HCT116 (cell line): ENCODE measurements around the gene PHLDA1. TPM values are rescaled to one million over a fixed set of nuclear protein-coding genes. Genes with fewer than 3 reads are reported as not detected.
A peak's percentile ranks its signal among the peaks of the same experiment; 100 is the strongest.

Experiments used
- ATAC-seq: fragments of 200-7000 bp; cut with Tn5 transposase; 2 replicates; pipeline ENCODE4 v1.9.1; 2020; ENCODE audit warnings: mild to moderate bottlenecking, moderate library complexity
- BruUV-seq: library from RNA; stranded (reverse); fragments of 400-500 nt; replicated peaks from 2 replicates; lab custom pipeline; 2021; lab: Mats Ljungman, UMichigan
- CTCF ChIA-PET: fragments of 300-600 bp; sonication (Branson Sonifier 250); formaldehyde crosslinking; loops from one replicate; lab custom pipeline; 2021; ENCODE audit warnings: antibody characterized with exemption; lab: Charles Lee
- POLR2A ChIA-PET: fragments of 300-600, 350-600 bp; sonication (Branson Sonifier 250); formaldehyde crosslinking; loops from one replicate; lab custom pipeline; 2021; ENCODE audit warnings: antibody characterized with exemption; lab: Charles Lee
- RAD21 ChIA-PET, 2 experiments: fragments of 300-600 bp; sonication (Branson Sonifier 250); formaldehyde crosslinking; loops; one replicate each; lab custom pipeline; 2023; ENCODE audit warnings: low total read pairs in 2 of 2; ENCODE audit not compliant: uncharacterized antibody in 2 of 2, unreplicated experiment in 2 of 2, low non-redundant PET in 1 of 2; lab: Charles Lee
- DNase-seq: peaks from one replicate; pipeline ENCODE4 v3.0.0-alpha.2; 2010; ENCODE audit warnings: low read depth, low spot score
- H2AFZ ChIP-seq: fragments of 200-600 bp; shearing (Covaris generic), sonication (generic); 2 replicates; pipeline ENCODE4 v1.6.1; 2017; ENCODE audit warnings: low read depth, mixed run types, mixed read lengths, antibody characterized with exemption, low read length; ENCODE audit not compliant: poor library complexity, severe bottlenecking
- H3K27ac ChIP-seq: 2 replicates; pipeline ENCODE4 v1.5.1; 2012; ENCODE audit warnings: low read depth, low read length
- H3K27me3 ChIP-seq: fragments of 200-600 bp; sonication (generic); 2 replicates; pipeline ENCODE4 v1.6.1; 2016; ENCODE audit warnings: mixed run types, low read length, mixed read lengths; ENCODE audit not compliant: insufficient read depth
- H3K36me3 ChIP-seq, 2 experiments: fragments of 200-500 bp in 1 of 2; fragments of 200-600 bp in 1 of 2; sonication (Bioruptor generic) in 1 of 2; sonication (generic) in 1 of 2; 2 replicates each; pipeline versions ENCODE4 v1.5.1 to v1.6.1; 2014 to 2016; ENCODE audit warnings: low read length in 2 of 2, inconsistent platforms in 1 of 2, mixed read lengths in 1 of 2, mixed run types in 1 of 2; ENCODE audit not compliant: insufficient read depth in 2 of 2, control insufficient read depth in 1 of 2
- H3K4me1 ChIP-seq, 2 experiments: fragments of 200-600 bp in 1 of 2; sonication (generic) in 1 of 2; 2 replicates each; pipeline versions ENCODE4 v1.5.1 to v1.6.1; 2012 to 2017; ENCODE audit warnings: low read length in 2 of 2, inconsistent platforms in 1 of 2, mild to moderate bottlenecking in 1 of 2, mixed read lengths in 1 of 2, mixed run types in 1 of 2, moderate library complexity in 1 of 2; ENCODE audit not compliant: insufficient read depth in 2 of 2, control insufficient read depth in 1 of 2
- H3K4me2 ChIP-seq: fragments of 200-600 bp; sonication (generic); 2 replicates; pipeline ENCODE4 v1.6.1; 2017; ENCODE audit warnings: mixed run types, low read length, mixed read lengths
- H3K4me3 ChIP-seq, 2 experiments: fragments of 200-600 bp in 1 of 2; sonication (generic) in 1 of 2; replicated peaks in 1 of 2; 2 replicates each; pipeline ENCODE4 v1.5.1; 2011 to 2016; ENCODE audit warnings: low read length in 2 of 2, control low read depth in 1 of 2, low read depth in 1 of 2, mild to moderate bottlenecking in 1 of 2, mixed read lengths in 1 of 2, mixed run types in 1 of 2
- H3K79me2 ChIP-seq: fragments of 200-600 bp; sonication (generic); 2 replicates; pipeline ENCODE4 v1.6.1; 2017; ENCODE audit warnings: mild to moderate bottlenecking, mixed run types, low read length, moderate library complexity, mixed read lengths; ENCODE audit not compliant: insufficient read depth
- H3K9ac ChIP-seq: fragments of 200-600 bp; sonication (generic); 2 replicates; pipeline ENCODE4 v1.6.1; 2016; ENCODE audit warnings: low read length, mixed read lengths
- H3K9me2 ChIP-seq: fragments of 200-600 bp; sonication (generic), shearing (Covaris generic); 2 replicates; pipeline ENCODE4 v1.6.1; 2017; ENCODE audit warnings: mixed run types, mild to moderate bottlenecking, moderate library complexity; ENCODE audit not compliant: insufficient read depth
- H3K9me3 ChIP-seq, 2 experiments: fragments of 200-500 bp in 1 of 2; fragments of 200-600 bp in 1 of 2; sonication (Bioruptor generic) in 1 of 2; sonication (generic) in 1 of 2; 2 replicates each; pipeline ENCODE4 v1.6.1; 2014 to 2017; ENCODE audit warnings: low read length in 2 of 2, mixed read lengths in 2 of 2, inconsistent platforms in 1 of 2, low read depth in 1 of 2, mild to moderate bottlenecking in 1 of 2, mixed run types in 1 of 2, moderate library complexity in 1 of 2; ENCODE audit not compliant: control insufficient read depth in 1 of 2, insufficient read depth in 1 of 2
- H4K20me1 ChIP-seq: fragments of 200-600 bp; sonication (generic), shearing (Covaris generic); 2 replicates; pipeline ENCODE4 v1.6.1; 2017; ENCODE audit warnings: mixed run types, mild to moderate bottlenecking, moderate library complexity; ENCODE audit not compliant: insufficient read depth
- CEBPB ChIP-seq: IDR thresholded peaks from 2 replicates; pipeline ENCODE4 v1.6.1; 2012; ENCODE audit warnings: low read depth
- EGR1 ChIP-seq: IDR thresholded peaks from 2 replicates; pipeline ENCODE4 v1.6.1; 2012; ENCODE audit warnings: low read depth
- ELF1 ChIP-seq: IDR thresholded peaks from 2 replicates; pipeline ENCODE4 v1.6.1; 2012; ENCODE audit warnings: low read depth, borderline replicate concordance
- EZH2phosphoT487 ChIP-seq: fragments of 200-600 bp; IDR thresholded peaks from 2 replicates; pipeline ENCODE4 v1.6.1; 2018; ENCODE audit warnings: antibody characterized with exemption, borderline replicate concordance
- FOSL1 ChIP-seq: IDR thresholded peaks from 2 replicates; pipeline ENCODE4 v1.6.1; 2012; ENCODE audit warnings: low read depth
- POLR2A ChIP-seq: IDR thresholded peaks from 2 replicates; pipeline ENCODE4 v1.7.0; 2011; ENCODE audit warnings: borderline replicate concordance; ENCODE audit not compliant: insufficient read depth, insufficient read length; ENCODE audit errors: extremely low read depth
- POLR2AphosphoS5 ChIP-seq: IDR thresholded peaks from 2 replicates; pipeline ENCODE4 v1.6.1; 2011; ENCODE audit warnings: mild to moderate bottlenecking, low read depth, low read length, moderate library complexity
- RAD21 ChIP-seq: IDR thresholded peaks from 2 replicates; pipeline ENCODE4 v1.6.1; 2012; ENCODE audit warnings: low read depth, mild to moderate bottlenecking
- REST ChIP-seq: IDR thresholded peaks from 2 replicates; pipeline ENCODE4 v1.6.1; 2012; ENCODE audit warnings: low read depth
- SIN3A ChIP-seq: IDR thresholded peaks from 2 replicates; pipeline ENCODE4 v1.6.1; 2012; ENCODE audit warnings: low read depth
- SP1 ChIP-seq: IDR thresholded peaks from 2 replicates; pipeline ENCODE4 v1.6.1; 2012; ENCODE audit warnings: low read depth
- TCF7L2 ChIP-seq: IDR thresholded peaks from 2 replicates; pipeline ENCODE4 v1.7.0; 2011; ENCODE audit warnings: borderline replicate concordance, inconsistent platforms; ENCODE audit not compliant: insufficient read depth, insufficient read length; ENCODE audit errors: extremely low read depth
- YY1 ChIP-seq: IDR thresholded peaks from 2 replicates; pipeline ENCODE4 v1.6.1; 2011; ENCODE audit warnings: low read length, low read depth, moderate library complexity, mild to moderate bottlenecking; ENCODE audit not compliant: insufficient replicate concordance; ENCODE audit errors: extremely low read depth
- ZBTB33 ChIP-seq: IDR thresholded peaks from 2 replicates; pipeline ENCODE4 v1.6.1; 2011; ENCODE audit warnings: mild to moderate bottlenecking, low read length, moderate library complexity; ENCODE audit not compliant: insufficient replicate concordance; ENCODE audit errors: extremely low read depth
- ZFX ChIP-seq: fragments of 450-650 bp; IDR thresholded peaks from 2 replicates; pipeline ENCODE4 v1.6.1; 2017
- ZNF274 ChIP-seq: fragments of 200-500 bp; sonication (Bioruptor generic); IDR thresholded peaks from 2 replicates; pipeline ENCODE4 v1.6.1; 2014; ENCODE audit warnings: mild to moderate bottlenecking, low read depth, low read length, inconsistent platforms
- intact Hi-C: fragments of 100-400 bp; cut with micrococcal nuclease; formaldehyde crosslinking; loops from 2 replicates; pipeline ENCODE4 v1.10.0; 2022
- total RNA-seq: library from RNA; stranded (reverse); gene quantifications from one replicate; pipeline ENCODE4 v1.2.1, GENCODE V29; 2021; ENCODE audit not compliant: unreplicated experiment
- TF ChIP-seq, protein P1 (sequence below): IDR thresholded peaks from 2 replicates; pipeline ENCODE4 v1.6.1; 2012

Gene PHLDA1
- total RNA-seq, 1 experiment from 2014 or later, result 231 TPM

DNA sequence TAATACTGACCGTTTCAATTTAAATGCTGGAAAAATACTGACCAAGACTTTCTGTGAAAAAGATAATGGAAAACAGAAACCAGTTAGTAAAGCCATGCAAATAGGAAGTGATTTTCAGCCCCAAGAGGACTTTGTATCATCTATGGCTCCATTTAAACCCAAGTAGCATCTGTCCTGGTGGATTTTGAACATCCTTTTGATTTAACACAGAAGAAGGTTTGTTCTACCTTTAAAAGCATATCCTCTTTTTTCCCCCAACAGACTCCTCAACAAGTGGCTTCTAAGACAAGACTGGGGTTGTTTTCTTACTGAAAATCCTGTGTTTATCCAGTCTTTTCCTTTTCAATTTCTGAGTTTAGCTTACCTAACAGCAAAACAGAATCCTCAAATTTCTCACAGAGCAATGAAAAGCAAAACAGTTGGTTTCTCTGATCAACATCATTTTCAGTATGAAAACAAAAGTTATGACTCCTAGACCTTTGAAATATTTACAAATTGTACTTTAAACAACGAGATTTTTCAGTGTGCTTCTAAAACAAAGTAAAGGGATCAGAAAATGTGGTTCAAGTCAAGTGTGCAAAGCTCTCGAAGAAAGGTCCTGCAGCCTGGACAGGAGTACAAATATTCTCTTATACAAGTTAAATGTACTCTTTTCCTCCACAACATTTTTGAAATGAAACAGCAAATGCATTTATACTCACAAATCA, 2.9 kb downstream of the PHLDA1 start:
- POLR2A ChIA-PET, result interaction anchor here (0.8 to 3.2 kb wide), 19 partner anchors 8 to 402 kb away, joined by 3 to 17 read pairs (median 4); no protein-coding TSS in a partner anchor
- Histone ChIP-seq H3K9ac (peak overlapping the region; percentile 92), H2AFZ (no peak overlapping the region), H3K79me2 (peaks cover 52% of the 10 kb centered on the region), H3K27me3 (no peaks in the 10 kb centered on the region), H3K27ac (peak overlapping the region; percentile 88), H4K20me1 (no peaks in the 10 kb centered on the region), H3K9me2 (no peaks in the 10 kb centered on the region), H3K36me3 (peaks cover 4 to 20% of the 10 kb centered on the region in 2 experiments; a peak in 3 of 4 replicates), H3K9me3 (no peaks in the 10 kb centered on the region), H3K4me3 (peak overlapping the region; percentile 75), H3K4me2 (peak overlapping the region; percentile 76), H3K4me1 (peaks cover 16 to 69% of the 10 kb centered on the region in 2 experiments)
- DNase-seq, result no peak
- CTCF ChIA-PET, result no interaction called here
- TF ChIP-seq ZBTB33 (no peak), CEBPB (0 out of 2 replicates have a peak, but pooled peaks have one; percentile 10), YY1 (no peak), ZFX (no peak), TCF7L2 (no peak), POLR2A (peak; percentile 33), REST (no peak), SIN3A (no peak; the same call in 1 of the 2 replicates), FOSL1 (peak; percentile 24; the same call in 1 of the 2 replicates), ZNF274 (no peak), ELF1 (no peak), EZH2phosphoT487 (no peak), SP1 (peak; percentile 25; the same call in 1 of the 2 replicates), EGR1 (peak; percentile 7; the same call in 1 of the 2 replicates), RAD21 (0 out of 2 replicates have a peak, but pooled peaks have one; percentile 2), POLR2AphosphoS5 (peak; percentile 48; the same call in 1 of the 2 replicates)
- TF ChIP-seq, protein P1, sequence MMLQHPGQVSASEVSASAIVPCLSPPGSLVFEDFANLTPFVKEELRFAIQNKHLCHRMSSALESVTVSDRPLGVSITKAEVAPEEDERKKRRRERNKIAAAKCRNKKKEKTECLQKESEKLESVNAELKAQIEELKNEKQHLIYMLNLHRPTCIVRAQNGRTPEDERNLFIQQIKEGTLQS, result no peak
- no TSS peak for BruUV-seq
- RAD21 ChIA-PET, result no interaction called here
- intact Hi-C loops, result loop anchor here (5.0 to 10.0 kb wide), 4 partner anchors 261 to 694 kb away; partner anchors contain the start of genes CAPS2 and GLIPR1L1
- ATAC-seq, result no peak
